HL-60/S4 (cell line): ENCODE measurements around the gene NISCH.

Experiments used
- in situ Hi-C: fragments of 300-500 bp; cut with MboI; formaldehyde crosslinking; loops from 2 replicates; pipeline ENCODE4 v1.14.3; 2022; ENCODE audit warnings: low sequenced_read_pairs

Gene NISCH

GRCh38 chr3:52535411-52536111 is 80.2 kb downstream of the NISCH start:
- in situ Hi-C loops = no loop called here

GRCh38 chr3:52536112-52536368 is 80.6 kb downstream of the NISCH start:
- in situ Hi-C loops = no loop called here

GRCh38 chr3:52536369-52537164 is 81.2 kb downstream of the NISCH start, which contains the start of gene UQCC5:
UQCC5 (plus strand) TSS chr3:52536605; CDS start chr3:52536756, 151 bp downstream.
- in situ Hi-C loops = no loop called here

- in situ Hi-C loops = no loop called here
Observed at GRCh38 chr3:52537165-52537620, 81.8 kb downstream of the NISCH start.

GRCh38 chr3:52537726-52538421 is 82.5 kb downstream of the NISCH start:
- in situ Hi-C loops = no loop called here

GRCh38 chr3:52539010-52539653 is 83.7 kb downstream of the NISCH start:
- in situ Hi-C loops = no loop called here

GRCh38 chr3:52541050-52541449 is 85.6 kb downstream of the NISCH start:
- in situ Hi-C loops = no loop called here
